ENCODE results near the gene PPP1R3A. TPM values are rescaled to one million over a fixed set of nuclear protein-coding genes. Genes with fewer than 3 reads are reported as not detected.

Gene PPP1R3A
- total RNA-seq, 4 donors from 2014 or later: not detected

DNA sequence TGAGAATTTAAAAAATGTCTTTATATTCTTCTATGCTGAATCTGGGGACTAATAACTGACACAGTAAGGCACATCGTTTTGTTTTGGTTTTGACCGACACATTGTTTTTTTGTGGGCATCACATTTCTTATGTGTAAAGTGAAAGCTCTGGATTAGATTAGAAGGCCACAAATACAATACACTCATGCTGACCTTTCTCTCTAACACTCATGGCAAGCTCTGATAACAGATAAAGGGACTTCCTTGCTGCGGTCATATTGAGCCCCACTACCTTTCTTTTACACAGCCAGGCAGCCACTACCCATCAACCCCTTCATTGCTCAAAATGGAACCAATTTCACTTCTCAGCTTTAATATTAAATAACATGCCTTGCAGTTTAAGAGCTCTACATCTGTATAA lies 26.0 kb downstream of the PPP1R3A start:
- no peak for TF ChIP-seq POLR2A (IDR thresholded peaks at IDR 0.05)
- TF ChIP-seq, protein P1, sequence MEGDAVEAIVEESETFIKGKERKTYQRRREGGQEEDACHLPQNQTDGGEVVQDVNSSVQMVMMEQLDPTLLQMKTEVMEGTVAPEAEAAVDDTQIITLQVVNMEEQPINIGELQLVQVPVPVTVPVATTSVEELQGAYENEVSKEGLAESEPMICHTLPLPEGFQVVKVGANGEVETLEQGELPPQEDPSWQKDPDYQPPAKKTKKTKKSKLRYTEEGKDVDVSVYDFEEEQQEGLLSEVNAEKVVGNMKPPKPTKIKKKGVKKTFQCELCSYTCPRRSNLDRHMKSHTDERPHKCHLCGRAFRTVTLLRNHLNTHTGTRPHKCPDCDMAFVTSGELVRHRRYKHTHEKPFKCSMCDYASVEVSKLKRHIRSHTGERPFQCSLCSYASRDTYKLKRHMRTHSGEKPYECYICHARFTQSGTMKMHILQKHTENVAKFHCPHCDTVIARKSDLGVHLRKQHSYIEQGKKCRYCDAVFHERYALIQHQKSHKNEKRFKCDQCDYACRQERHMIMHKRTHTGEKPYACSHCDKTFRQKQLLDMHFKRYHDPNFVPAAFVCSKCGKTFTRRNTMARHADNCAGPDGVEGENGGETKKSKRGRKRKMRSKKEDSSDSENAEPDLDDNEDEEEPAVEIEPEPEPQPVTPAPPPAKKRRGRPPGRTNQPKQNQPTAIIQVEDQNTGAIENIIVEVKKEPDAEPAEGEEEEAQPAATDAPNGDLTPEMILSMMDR (IDR thresholded peaks at IDR 0.05): no peak
- intact Hi-C loops (cut with DNase I; ENCODE audit: low total_unique reads): no loop called here
- no peak for DNase-seq (ENCODE audit: low spot score in 2 of 2)
- 71 to 85% methylated on average over 3 of the region's 3 CpGs for WGBS, 2 donors
- no peak overlapping the region for H3K4me3 ChIP-seq (ENCODE audit: low read depth, poor library complexity, severe bottlenecking)

DNA sequence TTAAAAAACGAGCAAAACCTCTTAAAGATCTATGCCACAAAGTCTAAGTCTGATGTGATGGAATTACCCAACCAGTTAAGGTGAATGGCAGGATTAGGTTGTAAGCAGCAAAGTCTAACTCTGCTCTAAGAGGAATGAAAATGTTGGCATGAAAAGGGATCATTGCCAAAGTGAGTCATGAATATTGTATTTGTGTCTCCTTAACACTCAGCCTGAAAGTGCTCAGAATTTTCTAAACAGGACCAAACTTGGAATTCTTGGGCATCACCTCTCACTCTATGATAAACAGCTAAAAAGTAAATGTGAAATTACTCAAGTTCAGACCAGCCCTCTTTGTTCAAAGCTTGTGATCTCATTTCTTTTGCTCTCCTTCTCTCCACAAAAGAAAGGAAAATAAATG lies 27.0 kb downstream of the PPP1R3A start:
- TF ChIP-seq, protein P1 (IDR thresholded peaks at IDR 0.05): no peak
- TF ChIP-seq POLR2A (IDR thresholded peaks at IDR 0.05): no peak
- intact Hi-C loops (cut with DNase I; ENCODE audit: low total_unique reads): no loop called here
- no peak for DNase-seq (ENCODE audit: low spot score in 2 of 2)
- no peak overlapping the region for H3K4me3 ChIP-seq (ENCODE audit: low read depth, poor library complexity, severe bottlenecking)
- WGBS, 2 donors: 53 to 54% methylated on average over 1 of the region's 1 CpG

DNA sequence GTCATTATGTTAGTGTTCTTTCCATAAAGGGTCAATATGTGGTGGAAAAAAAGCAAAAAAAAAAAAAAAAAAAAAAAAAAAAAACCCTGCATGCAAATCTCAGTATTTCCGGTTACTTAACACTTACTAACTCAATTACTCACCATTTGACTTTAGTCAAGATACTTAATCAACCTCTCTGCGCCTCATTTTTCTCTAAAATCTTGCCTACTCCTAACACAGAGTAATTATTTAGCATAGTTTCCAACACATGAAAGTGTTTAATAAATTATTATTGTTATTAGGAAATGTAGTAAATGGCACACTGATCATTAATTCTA lies 27.8 kb downstream of the PPP1R3A start:
- DNase-seq (ENCODE audit: low spot score in 2 of 2): no peak
- intact Hi-C loops (cut with DNase I; ENCODE audit: low total_unique reads): no loop called here
- 85 to 90% methylated on average over 2 of the region's 2 CpGs for WGBS, 2 donors
- TF ChIP-seq, protein P1 (IDR thresholded peaks at IDR 0.05): no peak
- no peak for TF ChIP-seq POLR2A (IDR thresholded peaks at IDR 0.05)
- H3K4me3 ChIP-seq (ENCODE audit: low read depth, poor library complexity, severe bottlenecking): no peak overlapping the region

DNA sequence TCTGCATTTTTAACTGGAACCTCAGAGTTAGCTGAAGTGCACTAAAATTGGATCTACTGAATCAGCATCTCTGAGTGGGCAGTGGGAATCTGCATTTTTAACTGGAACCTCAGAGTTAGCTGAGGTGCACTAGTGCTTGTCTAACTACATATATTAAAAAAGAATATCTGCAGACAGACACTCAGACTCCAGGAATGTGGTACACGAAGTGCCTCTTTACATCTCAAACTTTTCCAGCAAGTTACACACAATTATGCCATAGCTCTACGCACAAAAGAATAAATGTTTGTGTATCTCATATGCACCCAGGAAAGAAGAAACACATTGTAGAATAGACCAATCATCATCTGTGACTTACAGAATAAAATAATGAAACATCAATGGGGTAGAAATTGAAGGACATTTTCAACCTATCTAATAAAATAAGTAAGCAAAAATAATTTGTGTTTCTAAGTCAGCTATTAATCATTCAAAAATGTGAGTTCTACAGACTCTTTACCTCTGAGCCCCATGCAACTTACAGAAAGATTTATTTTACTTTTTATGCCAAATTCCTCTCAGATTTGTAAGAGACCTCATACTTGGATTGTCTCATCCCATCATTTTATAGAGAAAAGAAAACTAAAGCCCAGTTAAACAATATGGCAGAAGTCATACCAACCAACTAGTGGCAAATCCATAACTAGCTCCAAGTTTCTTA lies 28.3 kb downstream of the PPP1R3A start:
- DNase-seq (ENCODE audit: low spot score in 2 of 2): no peak
- WGBS, 2 donors: 69 to 85% methylated on average over 2 of the region's 2 CpGs
- intact Hi-C loops (cut with DNase I; ENCODE audit: low total_unique reads): no loop called here
- no peak overlapping the region for H3K4me3 ChIP-seq (ENCODE audit: low read depth, poor library complexity, severe bottlenecking)
- no peak for TF ChIP-seq POLR2A (IDR thresholded peaks at IDR 0.05)
- TF ChIP-seq, protein P1 (IDR thresholded peaks at IDR 0.05): no peak

DNA sequence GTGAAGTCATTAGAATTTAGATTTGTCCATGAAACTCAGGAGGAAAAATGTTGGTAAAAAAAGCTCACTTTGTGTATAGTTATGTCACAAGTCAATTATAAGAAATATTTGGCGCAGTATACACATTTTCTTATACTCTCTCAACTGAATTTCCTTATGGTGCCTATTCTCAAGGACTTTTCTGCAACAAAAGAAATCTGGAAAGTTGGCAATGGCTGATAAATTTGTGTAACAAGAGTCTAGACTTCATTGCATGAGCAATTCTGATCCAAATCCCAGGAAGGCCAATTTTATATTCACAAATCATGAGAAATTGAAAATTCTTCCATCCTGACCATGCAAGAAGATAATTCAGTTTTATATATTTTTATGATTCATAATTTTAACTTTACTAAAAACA lies 35.7 kb downstream of the PPP1R3A start:
- intact Hi-C loops (cut with DNase I; ENCODE audit: low total_unique reads): no loop called here
- DNase-seq (ENCODE audit: low spot score in 2 of 2): no peak
- TF ChIP-seq POLR2A (IDR thresholded peaks at IDR 0.05): no peak
- TF ChIP-seq, protein P1 (IDR thresholded peaks at IDR 0.05): no peak
- no peak overlapping the region for H3K4me3 ChIP-seq (ENCODE audit: low read depth, poor library complexity, severe bottlenecking)
- WGBS, 2 donors: 88 to 94% methylated on average over 1 of the region's 1 CpG

DNA sequence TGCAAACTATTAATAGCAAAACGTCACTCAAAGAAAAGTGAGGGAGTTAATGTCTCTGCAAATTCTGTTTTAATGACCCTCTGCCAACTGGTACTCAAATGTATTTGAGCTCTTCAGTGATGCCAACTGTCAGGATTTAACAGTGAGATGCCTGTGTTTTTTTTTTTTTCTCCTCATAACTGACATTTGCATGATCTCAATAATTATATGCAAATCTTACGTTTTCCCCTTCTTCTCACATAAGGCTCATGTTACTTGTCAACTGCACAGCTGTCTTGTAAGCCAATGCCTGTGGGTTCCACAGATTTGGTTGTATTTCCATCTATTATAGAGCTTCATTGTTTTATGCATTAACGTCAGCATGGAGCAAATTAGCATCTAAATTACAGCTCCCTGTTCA lies 38.2 kb downstream of the PPP1R3A start:
- intact Hi-C loops (cut with DNase I; ENCODE audit: low total_unique reads): no loop called here
- 32 to 42% methylated on average over 3 of the region's 3 CpGs for WGBS, 2 donors
- DNase-seq (ENCODE audit: low spot score in 2 of 2): no peak
- no peak overlapping the region for H3K4me3 ChIP-seq (ENCODE audit: low read depth, poor library complexity, severe bottlenecking)
- no peak for TF ChIP-seq POLR2A (IDR thresholded peaks at IDR 0.05)
- TF ChIP-seq, protein P1 (IDR thresholded peaks at IDR 0.05): no peak

All from lower leg skin (tissue), 4 donors.